DND-41 (cell line): ENCODE measurements around the gene KCNB1.

Source experiments
- ATAC-seq: fragments of 200-7000 bp; cut with Tn5 transposase; 3 replicates; pipeline ENCODE4 v1.9.1; 2021; ENCODE audit warnings: low read depth; ENCODE audit not compliant: insufficient read depth
- DNase-seq: peaks from one replicate; pipeline ENCODE4 v3.0.0-alpha.2; 2020
- H2AFZ ChIP-seq: 2 replicates; pipeline ENCODE4 v1.6.0; 2012; ENCODE audit warnings: low read depth, low read length
- H3K27ac ChIP-seq: 2 replicates; pipeline ENCODE4 v1.5.1; 2012; ENCODE audit warnings: low read length, inconsistent platforms
- H3K27me3 ChIP-seq: fragments of 200-600 bp; sonication (generic); 2 replicates; pipeline ENCODE4 v1.6.0; 2012; ENCODE audit warnings: low read length, mild to moderate bottlenecking, inconsistent platforms; ENCODE audit not compliant: insufficient read depth, poor library complexity
- H3K36me3 ChIP-seq: 2 replicates; pipeline ENCODE4 v1.5.1; 2012; ENCODE audit warnings: low read length, inconsistent platforms; ENCODE audit not compliant: insufficient read depth
- H3K4me1 ChIP-seq: 2 replicates; pipeline ENCODE4 v1.5.1; 2012; ENCODE audit warnings: mild to moderate bottlenecking, low read length; ENCODE audit not compliant: insufficient read depth
- H3K4me2 ChIP-seq: 2 replicates; pipeline ENCODE4 v1.6.0; 2012; ENCODE audit warnings: mild to moderate bottlenecking, moderate library complexity, low read length, inconsistent platforms; ENCODE audit not compliant: insufficient read depth
- H3K4me3 ChIP-seq, 2 experiments: fragments of 200-600 bp in 1 of 2; shearing (Covaris generic) in 1 of 2; 2 replicates each; pipeline ENCODE4 v1.5.1; 2012 to 2016; ENCODE audit warnings: inconsistent platforms in 2 of 2, low read length in 2 of 2, mild to moderate bottlenecking in 2 of 2, low read depth in 1 of 2, moderate library complexity in 1 of 2
- H3K79me2 ChIP-seq: 2 replicates; pipeline ENCODE4 v1.6.0; 2012; ENCODE audit warnings: low read length, inconsistent platforms; ENCODE audit not compliant: insufficient read depth
- H3K9ac ChIP-seq: 2 replicates; pipeline ENCODE4 v1.6.0; 2012; ENCODE audit warnings: low read depth, mild to moderate bottlenecking, inconsistent platforms, low read length, moderate library complexity
- H3K9me3 ChIP-seq: 2 replicates; pipeline ENCODE4 v1.5.1; 2012; ENCODE audit warnings: low read length, moderate library complexity, mild to moderate bottlenecking, inconsistent platforms; ENCODE audit not compliant: insufficient read depth, severe bottlenecking
- H4K20me1 ChIP-seq: 2 replicates; pipeline ENCODE4 v1.6.0; 2012; ENCODE audit warnings: low read length; ENCODE audit not compliant: insufficient read depth
- EZH2 ChIP-seq: IDR thresholded peaks from 3 replicates; pipeline ENCODE4 v1.6.1; 2012; ENCODE audit warnings: borderline replicate concordance, low read depth, mild to moderate bottlenecking, moderate library complexity, low read length, inconsistent platforms; ENCODE audit not compliant: severe bottlenecking
- TF ChIP-seq, protein P1 (sequence below): IDR thresholded peaks from 2 replicates; pipeline ENCODE4 v1.5.1; 2012; ENCODE audit warnings: borderline replicate concordance, low read length, moderate library complexity, mild to moderate bottlenecking; ENCODE audit not compliant: poor library complexity, severe bottlenecking; ENCODE audit errors: extremely low read depth

The KCNB1 gene

DNA sequence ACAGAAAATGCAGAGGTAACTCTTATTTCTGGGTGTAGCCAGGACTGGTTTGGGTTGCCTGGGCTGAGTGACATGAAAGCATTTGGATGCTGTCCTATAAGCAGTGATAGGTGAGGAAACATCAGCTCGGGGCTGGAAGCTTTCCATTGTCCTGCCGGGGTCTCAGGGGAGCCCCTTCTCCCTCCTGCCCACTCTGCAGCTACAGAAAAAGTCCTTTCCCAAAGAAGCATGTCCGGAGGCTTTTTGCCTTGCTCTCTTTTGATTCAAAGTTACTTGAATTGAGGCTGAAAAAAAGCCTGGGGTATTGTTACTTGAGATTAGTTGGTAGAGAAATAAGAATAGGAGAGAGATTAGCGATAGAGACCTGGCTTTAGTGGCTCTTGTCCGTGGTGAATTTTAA lies 113.9 kb downstream of the KCNB1 start:
- Histone ChIP-seq H3K79me2 (no peaks in the 10 kb centered on the region), H3K9me3 (no peaks in the 10 kb centered on the region), H4K20me1 (no peaks in the 10 kb centered on the region), H3K27me3 (peaks cover 28% of the 10 kb centered on the region), H3K27ac (no peak overlapping the region), H3K9ac (no peak overlapping the region), H3K4me1 (no peaks in the 10 kb centered on the region), H3K4me3 (no peak overlapping the region), H3K4me2 (no peak overlapping the region), H2AFZ (no peak overlapping the region), H3K36me3 (no peaks in the 10 kb centered on the region)
- ATAC-seq: no peak
- DNase-seq: no peak
- TF ChIP-seq EZH2: no peak
- TF ChIP-seq, protein P1, sequence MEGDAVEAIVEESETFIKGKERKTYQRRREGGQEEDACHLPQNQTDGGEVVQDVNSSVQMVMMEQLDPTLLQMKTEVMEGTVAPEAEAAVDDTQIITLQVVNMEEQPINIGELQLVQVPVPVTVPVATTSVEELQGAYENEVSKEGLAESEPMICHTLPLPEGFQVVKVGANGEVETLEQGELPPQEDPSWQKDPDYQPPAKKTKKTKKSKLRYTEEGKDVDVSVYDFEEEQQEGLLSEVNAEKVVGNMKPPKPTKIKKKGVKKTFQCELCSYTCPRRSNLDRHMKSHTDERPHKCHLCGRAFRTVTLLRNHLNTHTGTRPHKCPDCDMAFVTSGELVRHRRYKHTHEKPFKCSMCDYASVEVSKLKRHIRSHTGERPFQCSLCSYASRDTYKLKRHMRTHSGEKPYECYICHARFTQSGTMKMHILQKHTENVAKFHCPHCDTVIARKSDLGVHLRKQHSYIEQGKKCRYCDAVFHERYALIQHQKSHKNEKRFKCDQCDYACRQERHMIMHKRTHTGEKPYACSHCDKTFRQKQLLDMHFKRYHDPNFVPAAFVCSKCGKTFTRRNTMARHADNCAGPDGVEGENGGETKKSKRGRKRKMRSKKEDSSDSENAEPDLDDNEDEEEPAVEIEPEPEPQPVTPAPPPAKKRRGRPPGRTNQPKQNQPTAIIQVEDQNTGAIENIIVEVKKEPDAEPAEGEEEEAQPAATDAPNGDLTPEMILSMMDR: no peak

DNA sequence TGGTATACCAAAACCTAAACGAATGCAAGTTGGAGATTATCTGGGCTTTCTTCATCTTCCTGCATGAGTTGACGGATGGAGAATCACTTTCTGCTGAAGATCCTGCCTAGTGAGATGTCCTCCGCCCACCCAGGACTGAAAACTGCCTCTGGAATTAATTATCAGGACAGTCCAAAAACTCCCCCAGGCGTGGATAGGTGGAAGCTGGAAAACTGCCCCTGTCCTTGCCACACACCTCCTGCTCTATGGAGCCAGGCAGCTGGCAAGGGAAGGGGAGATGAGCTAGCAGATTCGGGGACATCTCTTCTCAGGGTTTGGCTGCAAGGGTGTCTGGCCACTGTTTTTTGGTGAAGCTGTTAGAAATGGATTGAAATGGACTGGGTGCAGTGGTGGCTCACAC lies 115.4 kb downstream of the KCNB1 start:
- Histone ChIP-seq H3K9me3 (no peaks in the 10 kb centered on the region), H3K4me1 (no peaks in the 10 kb centered on the region), H4K20me1 (no peaks in the 10 kb centered on the region), H3K4me3 (no peak overlapping the region), H3K36me3 (no peaks in the 10 kb centered on the region), H3K9ac (no peak overlapping the region), H3K27me3 (peaks cover 28% of the 10 kb centered on the region), H3K27ac (no peak overlapping the region), H3K79me2 (no peaks in the 10 kb centered on the region), H2AFZ (no peak overlapping the region), H3K4me2 (no peak overlapping the region)
- TF ChIP-seq EZH2: no peak
- TF ChIP-seq, protein P1: no peak
- ATAC-seq: no peak
- DNase-seq: no peak

DNA sequence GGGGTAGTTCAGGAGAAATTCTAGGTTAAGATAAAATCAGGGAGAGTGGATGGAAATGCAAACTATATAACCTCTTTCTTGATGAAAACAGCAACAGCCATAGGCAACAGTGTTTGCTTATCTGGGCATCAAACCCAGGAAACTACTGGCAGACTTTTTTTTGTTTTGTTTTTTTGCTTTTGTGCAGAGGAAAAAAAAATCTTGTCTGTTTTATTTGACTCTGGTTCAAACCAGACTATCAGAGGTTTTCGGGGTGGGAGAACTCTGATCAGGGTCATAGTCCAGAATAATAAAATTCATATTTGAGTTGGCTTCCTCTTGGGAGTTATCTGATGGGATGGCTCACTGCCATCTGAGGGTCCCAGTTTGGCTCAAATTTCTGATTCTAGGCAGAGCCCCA lies 115.8 kb downstream of the KCNB1 start:
- no peak overlapping the region for H3K9ac ChIP-seq
- H3K79me2 ChIP-seq: no peaks in the 10 kb centered on the region
- DNase-seq (no peak), ATAC-seq (no peak)
- no peaks in the 10 kb centered on the region for H3K36me3 ChIP-seq
- H3K27ac ChIP-seq: no peak overlapping the region
- TF ChIP-seq, protein P1: no peak
- TF ChIP-seq EZH2: no peak
- peaks cover 28% of the 10 kb centered on the region for H3K27me3 ChIP-seq
- H3K9me3 ChIP-seq: no peaks in the 10 kb centered on the region
- no peak overlapping the region for H2AFZ ChIP-seq
- no peak overlapping the region for H3K4me3 ChIP-seq
- no peaks in the 10 kb centered on the region for H4K20me1 ChIP-seq
- no peaks in the 10 kb centered on the region for H3K4me1 ChIP-seq
- H3K4me2 ChIP-seq: no peak overlapping the region
